ENCODE measurements around the gene KIF16B. TPM values are rescaled to one million over a fixed set of nuclear protein-coding genes. Genes with fewer than 3 reads are reported as not detected.

Gene KIF16B
- total RNA-seq, 1 experiment from 2014 or later, result 18.0 TPM

DNA sequence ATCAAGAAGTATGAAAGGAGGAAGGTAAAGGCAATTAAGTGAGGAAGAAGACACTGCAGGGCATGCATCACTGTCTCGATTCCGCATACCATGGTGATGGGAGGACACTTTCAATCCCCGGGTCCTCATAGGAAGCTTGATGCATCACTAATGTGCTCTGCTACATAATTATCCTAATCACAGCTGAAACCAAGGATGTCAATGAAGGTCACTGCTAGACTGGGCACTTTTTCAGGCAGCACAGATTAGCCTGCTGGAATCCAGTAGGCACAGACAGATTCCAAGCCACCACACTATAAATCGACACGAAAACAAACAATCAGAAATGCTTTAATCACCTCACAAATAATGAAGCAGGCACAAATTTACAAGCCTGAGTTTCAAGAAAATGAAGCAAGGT, 206.7 kb downstream of the KIF16B start:
- no peak for DNase-seq (ENCODE audit: extremely low read depth, low read depth)

DNA sequence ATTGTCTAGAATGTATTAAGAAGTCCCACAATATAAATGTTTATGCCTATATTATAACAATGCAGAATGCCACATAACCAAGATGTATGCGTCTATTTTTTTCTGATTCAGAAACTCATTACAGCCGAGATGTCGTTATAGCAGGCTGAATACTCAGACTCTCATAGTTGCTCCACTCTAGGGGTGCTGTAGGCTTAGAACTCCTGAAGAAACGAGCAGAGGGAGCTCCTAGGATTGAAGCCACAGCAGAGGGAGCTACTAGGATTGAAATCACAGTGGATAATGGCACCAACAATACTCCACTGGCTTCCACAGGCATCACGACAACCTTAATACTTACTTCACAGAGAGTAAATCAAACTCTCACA, 208.9 kb downstream of the KIF16B start:
- no peak for DNase-seq (ENCODE audit: extremely low read depth, low read depth)

DNA sequence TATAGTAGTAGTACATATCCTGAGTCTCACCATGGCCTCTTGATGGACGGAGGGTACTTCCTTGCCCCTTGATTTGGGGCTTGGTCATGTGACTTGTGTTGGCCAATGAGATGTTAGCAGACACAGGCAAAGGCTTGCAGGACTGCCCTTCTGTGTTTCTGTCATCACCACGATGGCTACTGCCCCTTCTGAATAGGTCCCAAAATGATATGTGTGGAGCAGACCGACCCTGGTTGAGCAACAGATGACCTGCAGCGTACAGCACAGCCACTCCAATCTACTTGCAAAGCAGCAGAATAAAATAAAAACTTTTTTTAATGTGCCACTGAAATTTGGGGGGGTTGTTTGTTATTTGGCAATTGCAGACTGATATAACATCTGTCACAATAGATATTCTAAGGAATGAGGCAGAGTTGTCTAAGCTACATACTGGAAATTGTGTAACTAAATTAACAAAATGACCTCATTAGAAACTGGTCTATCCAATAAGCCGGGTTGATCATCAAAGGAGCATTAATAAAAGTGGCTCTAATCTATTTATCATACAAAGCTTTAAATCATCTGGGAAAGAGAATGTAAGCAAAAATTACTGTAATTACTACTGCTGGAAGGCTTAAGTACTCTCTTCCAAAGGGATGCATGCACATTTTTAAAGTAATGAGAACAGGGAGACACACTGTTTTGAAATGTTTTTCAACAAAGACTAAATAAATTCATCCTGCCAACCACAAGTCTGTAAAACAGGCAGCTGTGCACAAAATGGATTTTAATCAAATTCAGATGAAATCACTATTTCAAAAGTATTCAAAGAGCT, 209.5 kb downstream of the KIF16B start:
- DNase-seq (ENCODE audit: extremely low read depth, low read depth), result no peak

DNA sequence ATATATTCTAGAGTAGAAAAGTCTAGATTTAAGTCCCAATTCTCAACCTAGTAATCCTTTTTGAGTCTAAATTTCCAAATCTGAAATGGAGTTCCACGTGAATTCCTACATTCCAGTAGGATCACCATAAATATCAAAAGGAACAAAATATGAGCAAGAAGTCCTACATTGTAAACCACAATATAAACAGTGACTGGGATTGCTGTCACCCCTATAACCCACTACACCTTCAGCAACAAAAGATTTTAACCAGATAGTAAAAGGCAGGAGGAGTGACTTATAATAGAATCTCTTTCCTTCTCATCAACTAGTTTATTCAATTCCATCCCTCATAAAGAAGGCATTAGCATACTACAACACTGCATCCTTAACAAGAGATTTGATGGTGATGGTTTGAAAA, 210.6 kb downstream of the KIF16B start:
- DNase-seq (ENCODE audit: extremely low read depth, low read depth), result no peak

DNA sequence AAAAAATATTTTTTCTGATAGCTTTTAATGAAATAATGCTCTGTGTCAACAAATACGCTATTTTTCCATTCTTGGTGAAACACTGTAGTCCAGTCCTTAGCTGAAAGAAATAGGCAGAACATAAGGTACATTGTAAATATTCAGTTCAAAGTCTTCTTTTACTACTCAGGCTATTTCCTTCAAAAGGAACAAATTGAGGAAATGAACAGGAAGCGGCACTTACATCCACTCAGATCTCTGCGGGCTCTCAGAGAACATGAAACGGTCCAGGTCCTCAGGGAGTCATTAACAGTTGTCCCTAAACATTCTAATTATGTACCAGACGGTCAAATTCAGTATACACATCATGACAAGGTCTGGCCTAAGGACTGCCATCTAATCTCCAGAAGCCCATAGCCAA, 212.6 kb downstream of the KIF16B start:
- no peak for DNase-seq (ENCODE audit: extremely low read depth, low read depth)

DNA sequence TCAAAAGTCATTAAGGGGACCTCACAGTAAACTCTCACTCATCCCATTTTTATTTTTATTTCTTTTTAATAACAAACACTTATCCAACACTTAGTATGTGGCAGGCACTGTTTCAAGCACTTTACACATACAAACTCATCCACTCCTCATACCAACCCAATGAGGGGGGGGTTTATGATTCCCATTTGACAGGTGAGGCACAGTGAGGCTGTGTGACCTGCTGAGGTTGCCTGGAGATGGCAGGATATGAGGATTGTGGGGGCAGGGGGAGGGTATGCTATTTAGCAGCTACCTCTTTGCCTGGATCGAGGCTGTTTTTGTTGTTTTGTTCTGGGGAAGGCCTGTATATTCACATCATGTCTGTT, 219.8 kb downstream of the KIF16B start:
- DNase-seq (ENCODE audit: extremely low read depth, low read depth), result no peak

DNA sequence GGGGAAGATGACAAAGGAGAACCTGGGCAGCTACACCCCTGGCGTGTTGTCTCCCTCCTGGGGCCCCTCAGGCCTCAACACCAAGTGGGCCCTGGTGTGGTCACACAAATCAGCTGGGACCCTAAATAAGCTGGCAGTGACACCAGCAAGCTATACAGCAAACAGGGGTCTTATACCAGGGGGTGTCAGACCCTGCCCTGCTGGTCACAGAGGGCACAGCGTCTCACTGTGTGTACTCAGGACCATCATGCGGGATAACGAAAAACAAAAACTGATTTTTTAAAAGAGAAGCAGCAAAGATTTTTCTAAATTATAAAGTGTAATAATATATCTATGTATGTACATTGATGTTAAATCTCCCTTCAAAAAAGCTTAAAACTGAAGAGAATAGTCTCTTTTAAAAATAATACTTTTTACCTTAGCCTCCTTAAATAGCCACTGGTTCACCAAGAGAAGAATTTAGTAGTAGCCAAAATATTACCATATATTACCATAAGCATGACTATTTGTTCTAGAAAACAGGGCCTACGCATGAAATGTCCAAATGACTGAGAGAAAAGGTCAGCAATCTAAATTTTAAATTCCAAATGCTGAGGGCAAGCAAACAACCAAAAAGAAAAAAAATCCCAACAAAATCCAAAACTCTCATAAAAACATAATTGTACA, 220.4 kb downstream of the KIF16B start:
- no peak for DNase-seq (ENCODE audit: extremely low read depth, low read depth)

DNA sequence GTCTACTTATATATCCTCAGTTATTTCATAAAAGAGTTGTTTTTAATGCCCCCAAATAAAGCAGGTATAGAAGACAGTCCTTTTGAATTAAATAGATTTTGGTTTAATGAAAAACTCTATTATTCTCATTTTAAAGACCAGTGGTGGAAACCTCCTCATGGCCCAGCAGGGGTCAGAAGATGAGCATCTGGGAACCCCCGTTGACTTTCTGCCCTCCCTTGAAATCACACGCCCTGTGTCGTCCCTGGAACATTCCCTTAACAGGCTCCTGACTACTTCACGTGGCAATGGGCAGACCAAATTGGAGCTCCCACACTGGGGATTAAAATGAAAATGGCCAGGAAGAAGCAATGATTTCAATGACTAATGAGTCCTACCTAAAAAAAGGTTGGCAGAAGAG, 220.9 kb downstream of the KIF16B start:
- no peak for DNase-seq (ENCODE audit: extremely low read depth, low read depth)

DNA sequence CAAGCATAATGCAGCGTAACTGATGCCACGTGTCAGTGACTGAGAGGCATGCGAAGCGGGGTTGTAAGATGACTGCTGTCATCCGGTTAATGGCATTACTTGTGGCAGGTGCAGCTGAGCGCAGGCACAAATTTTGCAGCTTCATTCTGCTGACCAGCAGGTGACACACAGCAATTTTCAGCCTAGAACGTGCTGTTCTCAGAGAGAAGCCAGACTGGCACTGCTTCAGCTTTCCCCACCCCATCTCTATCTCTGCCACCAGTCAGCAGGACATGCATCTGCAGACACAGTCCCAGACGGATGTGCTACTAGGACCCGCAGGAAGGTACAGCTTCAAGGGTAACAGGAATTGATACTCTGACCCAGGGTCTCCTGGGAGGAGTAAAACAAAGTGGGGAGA, 221.8 kb downstream of the KIF16B start:
- DNase-seq (ENCODE audit: extremely low read depth, low read depth), result no peak

DNA sequence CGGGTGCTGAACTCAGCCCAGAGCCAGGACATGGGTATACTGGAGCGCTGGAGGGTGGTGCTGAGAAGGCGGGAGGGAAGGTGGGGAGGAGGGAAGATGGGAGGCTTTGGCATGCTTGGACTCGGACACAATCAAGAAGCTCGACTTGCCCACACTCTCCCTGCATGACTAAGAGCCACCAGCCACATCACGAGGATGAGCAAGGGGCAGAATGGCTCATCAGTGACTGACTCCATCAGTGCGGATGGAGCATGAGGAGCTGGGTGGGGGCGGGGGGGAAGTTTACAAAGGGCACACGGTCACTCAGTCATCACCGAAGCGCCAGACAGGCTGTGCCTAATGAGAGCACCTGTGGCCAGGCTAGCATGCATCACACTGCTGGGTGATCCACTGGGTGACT, 222.8 kb downstream of the KIF16B start:
- DNase-seq (ENCODE audit: extremely low read depth, low read depth), result no peak

DNA sequence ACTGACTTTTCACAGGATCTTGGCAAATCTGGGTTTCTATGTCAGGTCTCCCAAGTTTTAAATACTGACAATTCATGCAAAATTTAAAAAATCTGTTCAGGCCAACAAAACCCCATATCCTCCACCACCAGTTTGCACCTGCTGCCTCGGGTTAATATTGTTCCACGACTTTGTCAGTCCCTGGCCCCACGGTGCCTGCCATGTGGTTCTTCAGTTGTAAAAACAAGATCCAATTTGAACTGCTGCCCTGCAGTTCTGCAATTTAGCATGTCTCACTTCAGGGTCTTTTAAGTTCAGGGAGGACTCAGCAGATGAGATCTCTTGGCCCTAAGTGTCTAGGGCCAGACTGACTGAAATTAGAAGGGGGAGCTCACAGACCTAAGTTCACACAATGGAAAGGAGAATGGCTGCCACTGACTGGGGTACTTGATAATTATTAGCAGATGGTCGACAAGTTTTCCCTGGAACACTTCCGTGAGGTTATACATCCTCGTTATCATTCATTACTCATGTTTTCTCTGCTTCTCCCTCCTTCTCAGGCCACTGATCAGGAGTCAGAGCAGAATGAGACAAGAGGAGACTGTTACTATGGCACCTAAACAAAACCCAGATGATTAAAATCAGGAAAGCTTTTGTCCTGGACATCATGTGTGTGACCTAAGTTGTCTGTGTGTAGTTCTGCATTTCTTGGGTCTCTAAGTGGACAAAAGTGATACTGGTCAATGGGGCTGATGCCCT, 223.6 kb downstream of the KIF16B start:
- DNase-seq (ENCODE audit: extremely low read depth, low read depth), result no peak

DNA sequence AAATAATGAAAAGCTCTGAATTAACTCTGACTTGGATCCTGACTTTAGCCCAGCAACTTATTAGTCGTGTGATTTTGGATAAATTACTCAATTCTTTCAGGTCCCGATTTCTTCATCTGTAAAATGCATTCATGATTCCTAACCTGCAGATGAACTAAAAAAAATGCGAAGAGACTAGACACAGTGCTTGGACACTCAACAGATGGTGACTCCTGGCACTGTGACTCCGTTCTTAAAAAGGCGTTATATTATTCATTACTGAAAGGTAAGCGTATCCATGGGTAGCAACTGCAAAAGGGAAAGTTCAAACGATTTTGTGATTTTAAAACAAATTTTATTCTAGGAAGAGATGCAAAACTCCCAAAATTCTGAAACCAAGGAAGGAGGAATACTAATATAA, 226.3 kb downstream of the KIF16B start:
- no peak for DNase-seq (ENCODE audit: extremely low read depth, low read depth)

DNA sequence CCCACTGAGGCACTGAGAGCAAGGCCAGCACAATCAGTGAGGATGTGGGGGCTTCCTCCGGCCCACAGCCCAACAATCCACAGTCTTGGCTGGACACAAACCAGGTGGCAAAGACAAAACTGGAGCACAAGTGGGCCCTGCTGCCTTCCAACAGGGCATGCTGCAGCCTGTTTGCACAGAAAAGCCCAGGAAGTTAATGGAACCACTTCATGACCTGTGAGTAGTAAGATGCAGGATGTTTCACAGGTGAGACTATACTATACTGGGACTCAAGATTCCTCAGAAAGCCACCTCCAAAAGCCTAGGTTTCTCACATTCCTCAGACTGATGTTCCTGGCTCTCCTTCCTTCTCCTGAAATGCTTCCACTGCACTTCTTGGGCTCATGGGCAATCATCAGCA, 235.5 kb downstream of the KIF16B start:
- no peak for DNase-seq (ENCODE audit: extremely low read depth, low read depth)

DNA sequence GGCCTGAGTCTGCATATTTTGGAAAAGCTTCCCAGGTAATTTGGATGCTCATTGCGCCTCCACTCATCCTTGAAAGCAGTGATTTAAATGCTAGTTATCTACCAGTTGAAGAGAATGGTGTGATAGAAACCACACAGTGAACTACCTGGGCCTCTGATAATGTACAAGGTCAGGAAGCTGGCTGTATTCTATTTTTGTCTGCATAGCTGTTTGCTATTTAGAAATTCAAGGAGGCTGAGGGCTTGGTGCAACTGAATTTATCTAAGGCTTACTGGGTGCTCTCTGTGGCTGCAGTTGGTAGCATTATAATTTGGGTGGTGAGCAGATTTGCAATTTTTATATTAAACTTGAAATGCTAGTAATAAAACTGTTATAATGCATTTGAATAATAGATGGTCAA, 245.6 kb downstream of the KIF16B start:
- no peak for DNase-seq (ENCODE audit: extremely low read depth, low read depth)

DNA sequence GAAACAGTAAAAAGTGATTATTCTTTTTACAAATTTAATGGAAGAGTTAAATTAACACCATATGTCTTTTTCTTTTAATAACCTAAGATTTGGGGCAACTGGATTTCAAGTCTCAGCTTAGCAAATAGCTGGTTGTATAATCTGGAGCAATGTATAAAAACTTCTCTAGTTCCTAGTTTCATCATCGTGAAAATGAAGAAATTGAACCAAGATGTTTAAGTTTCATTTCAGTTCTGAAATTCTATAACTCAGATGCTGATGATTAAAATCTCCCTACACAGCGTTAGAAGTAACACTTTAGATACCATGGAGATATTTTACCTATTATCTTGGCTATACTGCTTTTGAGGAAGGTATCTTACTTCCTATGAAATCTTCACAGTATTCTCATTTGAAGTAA, 252.0 kb downstream of the KIF16B start:
- no peak for DNase-seq (ENCODE audit: extremely low read depth, low read depth)

DNA sequence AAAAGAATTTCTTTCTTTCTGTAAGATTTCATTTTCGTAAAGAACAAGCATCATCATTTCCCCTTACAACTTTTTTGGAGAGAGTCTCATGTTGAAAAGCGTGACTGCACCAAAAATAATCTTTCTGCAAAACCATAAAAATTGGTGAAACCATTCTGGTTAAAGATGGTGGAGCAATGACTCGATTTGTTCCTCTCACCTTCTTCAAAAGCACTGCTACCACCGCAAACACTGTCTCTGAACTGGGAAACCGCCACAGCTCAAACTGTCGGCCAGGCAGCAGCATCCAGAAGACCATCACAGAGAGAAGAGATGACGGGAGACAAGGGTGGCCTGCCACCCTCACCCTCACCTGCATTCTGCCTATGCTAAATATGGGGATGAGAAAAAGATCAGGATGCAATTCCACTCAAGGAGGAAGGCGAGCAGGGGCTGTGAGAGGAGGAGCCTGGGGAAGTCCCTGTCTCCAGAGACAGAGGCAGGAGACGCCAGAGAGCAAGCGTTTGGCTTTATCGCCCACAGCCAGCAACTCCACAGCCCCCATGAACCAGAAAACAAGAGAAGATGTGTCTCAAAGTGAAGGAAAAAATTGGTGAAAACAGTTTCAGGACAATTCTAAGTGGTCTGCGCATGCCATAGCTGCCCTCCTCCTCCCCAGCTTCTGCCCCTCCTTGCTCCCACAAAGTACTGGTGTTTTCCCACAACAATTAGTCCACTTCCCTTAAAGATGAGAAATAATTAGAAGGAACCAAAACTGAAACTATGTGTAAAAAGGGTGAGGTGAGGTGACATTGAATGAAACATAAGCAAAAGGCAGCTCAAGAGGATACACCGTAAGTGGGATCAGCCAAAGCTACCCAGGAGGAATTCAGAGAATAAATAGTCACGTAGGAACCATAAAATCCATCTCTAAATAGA, 255.5 kb downstream of the KIF16B start:
- DNase-seq (ENCODE audit: extremely low read depth, low read depth), result no peak

DNA sequence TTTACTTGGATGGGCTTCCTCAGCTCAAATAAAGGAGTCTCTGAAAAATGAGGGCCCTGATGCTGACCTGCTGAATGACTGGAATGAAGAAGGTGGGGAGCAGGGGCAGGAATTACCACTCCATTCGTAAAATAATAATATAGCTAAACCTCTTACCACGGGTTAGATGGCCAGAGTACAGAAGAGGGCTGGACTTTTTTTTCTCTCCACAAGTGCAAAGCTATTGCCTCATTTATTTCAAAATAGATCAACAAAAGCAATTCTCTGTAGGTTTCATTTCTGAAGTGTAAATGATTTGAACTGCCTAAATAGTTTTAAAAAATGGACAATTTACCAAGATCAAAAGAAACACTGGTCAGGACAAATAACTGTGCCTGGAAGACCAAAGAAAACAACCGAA, 256.7 kb downstream of the KIF16B start:
- DNase-seq (ENCODE audit: extremely low read depth, low read depth), result no peak

DNA sequence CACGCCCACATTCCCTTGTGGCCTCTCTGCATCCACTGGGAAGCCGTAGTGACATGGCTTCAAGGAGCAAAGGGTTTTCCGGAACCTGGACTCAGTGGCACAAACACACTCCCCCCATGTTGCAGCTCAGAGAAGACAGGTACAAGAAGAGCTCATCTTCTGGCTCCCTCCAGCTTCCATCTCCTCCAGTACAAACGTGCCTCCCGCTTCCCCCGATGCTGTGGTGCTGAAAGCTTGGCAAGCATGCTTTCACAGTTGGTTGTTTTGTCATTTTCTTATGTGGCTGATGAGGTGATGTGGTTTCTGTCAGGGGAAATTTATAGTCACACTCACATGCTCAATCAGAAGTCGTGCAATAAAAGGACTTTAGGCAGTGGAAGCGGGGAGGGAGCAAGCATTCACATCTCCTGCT, 258.5 kb downstream of the KIF16B start:
- no peak for DNase-seq (ENCODE audit: extremely low read depth, low read depth)

DNA sequence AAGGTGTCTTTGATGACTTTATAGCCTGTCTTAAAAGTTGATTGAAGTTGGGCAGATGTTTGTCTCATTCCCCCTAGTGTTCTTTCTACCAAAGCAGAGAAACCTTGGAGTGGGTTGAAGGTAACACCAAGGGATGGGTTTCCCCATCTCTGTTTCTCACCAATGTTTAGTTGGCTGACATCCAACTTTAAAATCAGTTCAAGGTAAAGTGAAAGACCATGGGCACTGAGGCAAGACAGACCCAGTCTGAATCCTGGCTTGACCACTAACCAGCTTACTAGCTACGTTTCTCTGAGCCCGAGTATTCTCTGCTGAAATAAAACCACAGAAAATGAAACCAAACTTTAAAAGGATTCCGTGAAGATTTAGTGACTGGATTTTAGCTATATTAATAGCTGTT, 258.9 kb downstream of the KIF16B start:
- DNase-seq (ENCODE audit: extremely low read depth, low read depth), result no peak

DNA sequence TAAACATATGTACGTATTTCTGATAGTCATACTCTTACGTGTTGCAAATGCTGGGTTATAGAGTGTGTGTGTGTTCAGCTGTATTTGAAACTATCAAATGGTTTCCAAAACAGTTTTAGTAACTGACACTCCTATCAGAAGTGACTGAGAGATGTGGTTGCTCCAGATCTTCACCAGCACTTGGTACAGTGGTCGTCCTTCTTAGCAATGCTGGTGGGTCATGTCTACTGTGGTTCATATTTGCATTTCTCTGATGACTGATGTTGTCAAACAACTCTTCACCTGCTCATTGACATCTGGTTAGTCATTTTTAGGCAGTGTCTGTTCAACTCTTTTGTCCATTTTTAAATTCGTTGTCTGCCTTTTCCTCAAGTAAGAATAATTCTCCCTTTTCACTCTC, 259.3 kb downstream of the KIF16B start:
- no peak for DNase-seq (ENCODE audit: extremely low read depth, low read depth)

DNA sequence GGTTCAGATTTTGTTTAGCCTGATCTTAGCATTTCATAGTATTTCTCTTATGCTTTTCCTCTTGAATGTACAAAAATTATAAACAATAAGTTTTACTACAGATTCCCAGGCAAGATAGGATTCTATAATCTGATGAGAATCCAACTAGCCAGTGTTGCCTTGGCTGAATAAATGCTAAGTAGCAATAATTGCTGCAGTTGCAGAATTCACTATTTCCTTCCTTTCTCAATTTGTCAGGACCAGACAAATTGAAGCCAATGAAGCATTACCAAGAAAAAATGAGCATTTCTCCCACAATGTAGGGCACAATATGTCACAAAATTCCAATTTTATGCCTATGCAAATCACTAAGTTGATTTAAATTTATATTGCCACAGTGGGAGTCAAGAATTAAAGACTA, 260.2 kb downstream of the KIF16B start:
- no peak for DNase-seq (ENCODE audit: extremely low read depth, low read depth)

Data from NCI-H460 (cell line).